Nephron progenitor cell (in vitro differentiated cells): ENCODE data around the gene GRP.

Source experiments
- DNase-seq: peaks from one replicate; pipeline ENCODE4 v3.0.0; 2021
- H3K27ac Mint-ChIP-seq: 2 replicates; pipeline ENCODE4 v1.8.0; 2021; ENCODE audit warnings: mild to moderate bottlenecking, moderate library complexity, mixed read lengths
- H3K27me3 Mint-ChIP-seq: 2 replicates; pipeline ENCODE4 v1.8.0; 2021; ENCODE audit warnings: mild to moderate bottlenecking, low read depth, mixed read lengths; ENCODE audit not compliant: poor library complexity
- H3K36me3 Mint-ChIP-seq: 2 replicates; pipeline ENCODE4 v1.8.0; 2021; ENCODE audit warnings: low read depth, mixed read lengths
- H3K4me1 Mint-ChIP-seq: 2 replicates; pipeline ENCODE4 v1.8.0; 2021; ENCODE audit warnings: mixed read lengths
- H3K4me3 Mint-ChIP-seq: 2 replicates; pipeline ENCODE4 v1.8.0; 2021; ENCODE audit warnings: mild to moderate bottlenecking, moderate library complexity, mixed read lengths
- H3K9me3 Mint-ChIP-seq: 2 replicates; pipeline ENCODE4 v1.8.0; 2021; ENCODE audit warnings: mild to moderate bottlenecking, moderate library complexity, mixed read lengths
- TF ChIP-seq, protein P1 (sequence below): fragments of 200-600 bp; sonication (generic); IDR thresholded peaks from 2 replicates; pipeline ENCODE4 v1.5.0; 2021; ENCODE audit warnings: antibody characterized with exemption

Gene GRP

DNA sequence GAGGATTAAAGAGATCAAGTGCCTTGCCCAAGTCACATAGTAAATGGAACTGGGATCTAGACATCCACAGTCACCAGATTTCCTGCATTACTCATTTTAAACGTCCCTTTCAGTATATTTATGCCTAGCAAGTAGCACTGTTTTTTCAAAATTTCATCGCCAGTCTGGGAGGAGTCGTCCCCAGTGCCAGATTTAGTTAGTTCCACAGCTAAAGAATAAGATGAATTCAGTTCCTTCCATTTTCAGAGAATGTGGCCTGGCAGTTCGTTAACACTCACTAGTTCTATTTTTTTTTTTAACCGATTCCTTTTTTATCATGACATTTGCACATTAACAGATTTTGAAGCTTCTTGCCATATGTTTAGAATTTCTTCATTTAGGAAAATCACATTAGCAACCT lies 11.2 kb downstream of the GRP start:
- Mint-ChIP-seq H3K4me3 (no peak overlapping the region), H3K4me1 (no peaks in the 10 kb centered on the region), H3K36me3 (no peaks in the 10 kb centered on the region), H3K27ac (no peak overlapping the region), H3K27me3 (peaks cover 63% of the 10 kb centered on the region), H3K9me3 (no peaks in the 10 kb centered on the region)
- DNase-seq, result no peak
- TF ChIP-seq, protein P1, sequence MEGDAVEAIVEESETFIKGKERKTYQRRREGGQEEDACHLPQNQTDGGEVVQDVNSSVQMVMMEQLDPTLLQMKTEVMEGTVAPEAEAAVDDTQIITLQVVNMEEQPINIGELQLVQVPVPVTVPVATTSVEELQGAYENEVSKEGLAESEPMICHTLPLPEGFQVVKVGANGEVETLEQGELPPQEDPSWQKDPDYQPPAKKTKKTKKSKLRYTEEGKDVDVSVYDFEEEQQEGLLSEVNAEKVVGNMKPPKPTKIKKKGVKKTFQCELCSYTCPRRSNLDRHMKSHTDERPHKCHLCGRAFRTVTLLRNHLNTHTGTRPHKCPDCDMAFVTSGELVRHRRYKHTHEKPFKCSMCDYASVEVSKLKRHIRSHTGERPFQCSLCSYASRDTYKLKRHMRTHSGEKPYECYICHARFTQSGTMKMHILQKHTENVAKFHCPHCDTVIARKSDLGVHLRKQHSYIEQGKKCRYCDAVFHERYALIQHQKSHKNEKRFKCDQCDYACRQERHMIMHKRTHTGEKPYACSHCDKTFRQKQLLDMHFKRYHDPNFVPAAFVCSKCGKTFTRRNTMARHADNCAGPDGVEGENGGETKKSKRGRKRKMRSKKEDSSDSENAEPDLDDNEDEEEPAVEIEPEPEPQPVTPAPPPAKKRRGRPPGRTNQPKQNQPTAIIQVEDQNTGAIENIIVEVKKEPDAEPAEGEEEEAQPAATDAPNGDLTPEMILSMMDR, result no peak

DNA sequence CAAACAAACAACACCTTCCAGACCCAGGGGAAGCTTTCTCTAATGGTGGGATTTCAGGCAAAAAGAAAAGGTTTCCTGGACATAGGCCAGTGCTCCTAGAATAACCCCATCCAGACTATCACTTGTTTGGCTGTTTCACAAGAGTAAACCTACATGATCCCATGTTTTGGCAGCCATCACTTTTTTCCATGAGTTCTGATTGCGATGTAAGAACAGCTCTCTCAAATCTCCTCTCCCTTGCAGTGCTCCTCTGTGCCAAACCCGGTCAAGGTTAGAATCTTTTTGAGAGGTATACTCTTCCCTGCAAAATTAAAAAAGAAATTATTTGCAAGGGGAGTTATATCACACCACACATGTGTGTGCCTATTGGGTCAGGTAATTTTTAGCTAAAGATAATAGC lies 11.9 kb downstream of the GRP start:
- Mint-ChIP-seq H3K9me3 (peaks cover 4% of the 10 kb centered on the region), H3K27me3 (peaks cover 56% of the 10 kb centered on the region), H3K36me3 (no peaks in the 10 kb centered on the region), H3K4me1 (no peaks in the 10 kb centered on the region), H3K4me3 (no peak overlapping the region), H3K27ac (no peak overlapping the region)
- no peak for DNase-seq
- TF ChIP-seq, protein P1, result no peak

DNA sequence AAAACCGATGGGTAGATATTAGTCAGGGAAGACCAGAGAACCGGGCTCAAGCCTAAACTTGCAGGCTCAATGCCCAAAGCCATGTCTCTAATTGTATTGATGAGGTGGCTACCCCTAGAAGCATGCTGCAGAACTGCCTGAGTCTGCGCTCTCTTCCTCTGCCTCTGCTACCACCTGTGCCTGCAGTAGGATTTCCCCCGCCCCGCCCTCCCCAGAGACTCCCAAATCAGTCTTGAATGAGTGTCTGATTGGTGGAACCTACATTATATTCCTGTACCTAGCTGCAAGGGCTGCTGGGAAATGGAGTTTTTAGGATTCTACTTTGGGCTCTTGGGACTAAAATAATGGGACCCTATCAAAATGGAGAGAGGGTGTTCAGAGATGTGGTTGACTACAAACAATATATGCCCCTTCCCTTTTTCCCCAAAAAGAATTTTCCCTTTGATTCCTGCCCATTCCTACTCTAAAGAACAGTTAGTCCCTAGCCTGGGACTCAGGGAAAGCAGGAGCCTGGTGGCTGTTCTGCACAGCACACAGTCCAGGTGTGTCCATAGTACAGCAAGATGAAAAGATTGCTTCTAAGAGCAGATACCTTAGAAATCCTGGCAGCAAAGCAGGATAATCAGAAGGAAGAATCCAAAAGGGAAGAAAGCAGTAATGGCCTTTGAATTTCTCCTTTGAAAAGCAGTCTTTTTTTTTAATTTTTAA lies 12.5 kb downstream of the GRP start:
- no peaks in the 10 kb centered on the region for H3K36me3 Mint-ChIP-seq
- DNase-seq, result no peak

DNA sequence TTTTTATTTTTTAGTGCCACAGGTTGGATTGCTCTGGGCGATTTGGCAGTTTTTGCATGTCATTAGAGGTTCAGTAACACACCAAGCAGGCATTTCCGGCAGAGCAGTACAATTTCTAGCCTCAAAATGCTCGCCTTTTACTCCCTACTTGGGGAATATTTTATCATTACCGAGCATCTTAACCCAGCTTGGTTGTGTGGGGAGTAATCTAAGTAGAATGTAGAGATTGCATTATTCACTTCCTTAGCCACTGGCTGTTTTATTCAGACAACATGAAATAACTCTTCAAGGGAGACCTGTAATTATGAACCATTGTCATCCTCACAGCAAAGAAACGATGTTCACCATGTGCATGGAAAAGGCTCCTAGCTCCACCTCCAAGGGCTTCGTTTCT lies 13.1 kb downstream of the GRP start:
- Mint-ChIP-seq H3K9me3 (peaks cover 7% of the 10 kb centered on the region), H3K36me3 (no peaks in the 10 kb centered on the region), H3K27ac (no peak overlapping the region), H3K4me1 (no peaks in the 10 kb centered on the region), H3K27me3 (peaks cover 47% of the 10 kb centered on the region), H3K4me3 (no peak overlapping the region)
- no peak for DNase-seq
- TF ChIP-seq, protein P1, result no peak

More for the DNA sequence above, 12.5 kb downstream of the GRP start:
- Mint-ChIP-seq H3K4me1 (no peaks in the 10 kb centered on the region), H3K4me3 (no peak overlapping the region), H3K9me3 (peaks cover 7% of the 10 kb centered on the region), H3K27ac (no peak overlapping the region), H3K27me3 (peaks cover 52% of the 10 kb centered on the region)
- TF ChIP-seq, protein P1, result no peak

DNA sequence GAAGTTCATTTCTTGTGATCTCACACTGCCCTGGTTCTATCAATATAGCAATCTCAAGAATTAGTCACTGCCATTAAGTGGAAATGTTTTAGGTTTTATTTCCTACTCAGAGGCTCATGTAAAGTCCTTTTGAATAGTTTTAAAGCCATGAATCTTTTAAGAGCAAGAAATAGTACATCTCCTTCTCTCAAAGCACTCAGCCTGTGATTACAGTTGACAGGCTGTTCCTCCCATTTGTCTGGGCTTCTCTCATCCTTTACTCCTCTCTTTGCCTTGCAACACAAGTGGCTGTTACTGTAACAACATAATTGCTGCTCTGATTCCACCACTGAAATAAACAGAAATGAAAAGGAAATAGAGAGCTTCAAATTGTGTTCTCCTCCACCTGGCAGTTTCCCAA lies 18.4 kb downstream of the GRP start:
- H3K27me3 Mint-ChIP-seq, result peaks cover 22% of the 10 kb centered on the region
- H3K4me3 Mint-ChIP-seq, result no peak overlapping the region
- no peaks in the 10 kb centered on the region for H3K4me1 Mint-ChIP-seq
- peaks cover 7% of the 10 kb centered on the region for H3K9me3 Mint-ChIP-seq
- TF ChIP-seq, protein P1, result no peak
- H3K36me3 Mint-ChIP-seq, result no peaks in the 10 kb centered on the region
- H3K27ac Mint-ChIP-seq, result no peak overlapping the region
- no peak for DNase-seq

DNA sequence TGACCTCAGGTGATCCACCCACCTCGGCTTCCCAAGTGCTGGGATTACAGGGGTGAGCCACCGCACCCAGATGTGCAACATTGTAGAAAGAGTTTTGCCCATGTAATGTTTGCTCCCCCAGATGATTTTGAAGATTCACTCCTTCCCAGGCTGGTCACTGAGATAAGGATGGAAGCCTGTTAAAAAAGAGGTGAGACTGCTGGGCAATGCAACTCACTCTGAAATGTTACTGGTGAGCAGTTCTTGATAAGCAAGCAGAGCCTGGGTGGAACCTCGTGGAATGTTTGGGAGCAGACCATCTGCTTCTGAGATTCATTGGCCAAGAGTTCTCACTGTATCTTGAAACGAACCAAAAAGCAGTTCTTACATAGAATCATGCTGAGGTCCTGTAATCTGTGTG lies 19.7 kb downstream of the GRP start:
- DNase-seq, result no peak
- Mint-ChIP-seq H3K27ac (no peak overlapping the region), H3K27me3 (peaks cover 33% of the 10 kb centered on the region), H3K9me3 (peaks cover 7% of the 10 kb centered on the region), H3K4me3 (no peak overlapping the region), H3K36me3 (no peaks in the 10 kb centered on the region), H3K4me1 (no peaks in the 10 kb centered on the region)
- TF ChIP-seq, protein P1, result no peak
